ENCODE data around the gene SPAG6.

GRCh38 chr10:22310928-22311327 lies 34.4 kb upstream of the SPAG6 start:
- TF ChIP-seq POLR2A (IDR thresholded peaks at IDR 0.05; ENCODE audit: low read length) (no peak), GATA1 (IDR thresholded peaks at IDR 0.05; ENCODE audit: low read depth, low read length) (no peak)

Measured in erythroblast (primary cell).